Measurements from ENCODE around the gene STARD7.

STARD7 gene

GRCh38 chr2:96148410-96149217 lies 60.0 kb downstream of the STARD7 start:
- DNase-seq (ENCODE audit: low read depth) = peak; percentile 89
- no peak overlapping the region for H3K4me3 ChIP-seq (ENCODE audit: control insufficient read depth, low read depth, low read length)
- no peak for TF ChIP-seq CTCF (conservative IDR thresholded peaks at IDR 0.05; ENCODE audit: control insufficient read depth, insufficient read depth, low read depth, low read length)

GRCh38 chr2:96147593-96148201 lies 60.9 kb downstream of the STARD7 start:
- DNase-seq (ENCODE audit: low read depth) = no peak
- no peak for TF ChIP-seq CTCF (conservative IDR thresholded peaks at IDR 0.05; ENCODE audit: control insufficient read depth, insufficient read depth, low read depth, low read length)
- H3K4me3 ChIP-seq (ENCODE audit: control insufficient read depth, low read depth, low read length) = no peak overlapping the region

- TF ChIP-seq CTCF (conservative IDR thresholded peaks at IDR 0.05; ENCODE audit: control insufficient read depth, insufficient read depth, low read depth, low read length) = no peak
- H3K4me3 ChIP-seq (ENCODE audit: control insufficient read depth, low read depth, low read length) = no peak overlapping the region
- DNase-seq (ENCODE audit: low read depth) = no peak
These were observed 61.6 kb downstream of the STARD7 start for GRCh38 chr2:96146881-96147592.

GRCh38 chr2:96146153-96146880 lies 62.3 kb downstream of the STARD7 start:
- DNase-seq (ENCODE audit: low read depth) = no peak
- no peak for TF ChIP-seq CTCF (conservative IDR thresholded peaks at IDR 0.05; ENCODE audit: control insufficient read depth, insufficient read depth, low read depth, low read length)
- H3K4me3 ChIP-seq (ENCODE audit: control insufficient read depth, low read depth, low read length) = no peak overlapping the region

GRCh38 chr2:96145848-96146152 lies 62.8 kb downstream of the STARD7 start:
- no peak overlapping the region for H3K4me3 ChIP-seq (ENCODE audit: control insufficient read depth, low read depth, low read length)
- DNase-seq (ENCODE audit: low read depth) = no peak
- no peak for TF ChIP-seq CTCF (conservative IDR thresholded peaks at IDR 0.05; ENCODE audit: control insufficient read depth, insufficient read depth, low read depth, low read length)

GRCh38 chr2:96145036-96145847 lies 63.4 kb downstream of the STARD7 start, which contains the start of gene DUSP2:
Gene DUSP2 (minus strand): TSS chr2:96145440. CDS start chr2:96145354, 86 bp downstream.
- H3K4me3 ChIP-seq (ENCODE audit: control insufficient read depth, low read depth, low read length) = peak within 1 kb of the TSS; percentile 25
- peak; percentile 39 for DNase-seq (ENCODE audit: low read depth)
- TF ChIP-seq CTCF (conservative IDR thresholded peaks at IDR 0.05; ENCODE audit: control insufficient read depth, insufficient read depth, low read depth, low read length) = no peak
